HG02970 (cell line): ENCODE data around the gene PKNOX1.
"Not testable (repeated sequence)": the region's sequence is repeated elsewhere in the genome, so short reads cannot be mapped to it uniquely, and the experiment has no call there.

Experiments used
- ATAC-seq: cut with Tn5 transposase; IDR thresholded peaks from one replicate; pipeline ENCODE4 v1.9.1; 2021; ENCODE audit warnings: mild to moderate bottlenecking, moderate library complexity, moderate number of reproducible peaks; ENCODE audit not compliant: unreplicated experiment, low FRiP score

Gene PKNOX1

GRCh38 chr21:43082587-43083300 is 108.4 kb downstream of the PKNOX1 start:
- ATAC-seq = not testable (repeated sequence)
